Caco-2 (cell line): ENCODE data around the gene ODF4. TPM values are rescaled to one million over a fixed set of nuclear protein-coding genes. Genes with fewer than 3 reads are reported as not detected.
"Not testable (repeated sequence)": the region's sequence is repeated elsewhere in the genome, so short reads cannot be mapped to it uniquely, and the experiment has no call there.

Experiments used
- BruUV-seq: library from RNA; stranded (reverse); fragments of 400-500 nt; replicated peaks from 2 replicates; lab custom pipeline; 2021; lab: Mats Ljungman, UMichigan
- CTCF ChIA-PET: fragments of 300-600 bp; sonication (Branson Sonifier 250); formaldehyde crosslinking; loops from one replicate; lab custom pipeline; 2022; ENCODE audit warnings: antibody characterized with exemption; lab: Charles Lee
- POLR2A ChIA-PET: fragments of 300-600 bp; sonication (Branson Sonifier 250); formaldehyde crosslinking; loops from one replicate; lab custom pipeline; 2022; ENCODE audit warnings: antibody characterized with exemption; lab: Charles Lee
- DNase-seq, 2 experiments: peaks; one replicate each; pipeline versions ENCODE4 v3.0.0 to v3.0.0-alpha.2; 2020 to 2022
- H3K27me3 ChIP-seq: replicated peaks from 2 replicates; pipeline ENCODE4 v1.6.0; 2011; ENCODE audit warnings: low read length; ENCODE audit not compliant: control insufficient read depth, insufficient read depth
- H3K36me3 ChIP-seq: 2 replicates; pipeline ENCODE4 v1.5.1; 2011; ENCODE audit warnings: low read length; ENCODE audit not compliant: control insufficient read depth, insufficient read depth
- H3K4me1 ChIP-seq: fragments of 250-450 bp; sonication (Bioruptor Pico); 2 replicates; pipeline ENCODE4 v1.5.1; 2020; ENCODE audit warnings: mild to moderate bottlenecking
- H3K4me3 ChIP-seq: 2 replicates; pipeline ENCODE4 v1.5.1; 2011; ENCODE audit warnings: low read depth, mild to moderate bottlenecking, control low read depth, low read length
- H3K9me3 ChIP-seq: fragments of 250-450 bp; sonication (Bioruptor Pico); 2 replicates; pipeline ENCODE4 v1.5.1; 2020; ENCODE audit warnings: mild to moderate bottlenecking, moderate library complexity
- H3K27ac Mint-ChIP-seq: one replicate; pipeline ENCODE4 v1.8.0; 2022; ENCODE audit warnings: mixed read lengths; ENCODE audit not compliant: unreplicated experiment
- H3K27me3 Mint-ChIP-seq: one replicate; pipeline ENCODE4 v1.8.0; 2022; ENCODE audit warnings: mixed read lengths; ENCODE audit not compliant: insufficient read depth, unreplicated experiment
- H3K36me3 Mint-ChIP-seq: one replicate; pipeline ENCODE4 v1.8.0; 2022; ENCODE audit warnings: mild to moderate bottlenecking, mixed read lengths; ENCODE audit not compliant: insufficient read depth, unreplicated experiment
- H3K4me1 Mint-ChIP-seq: one replicate; pipeline ENCODE4 v1.8.0; 2022; ENCODE audit warnings: low read depth, mixed read lengths; ENCODE audit not compliant: unreplicated experiment
- H3K4me3 Mint-ChIP-seq: one replicate; pipeline ENCODE4 v1.8.0; 2022; ENCODE audit warnings: mild to moderate bottlenecking, moderate library complexity, mixed read lengths; ENCODE audit not compliant: unreplicated experiment
- H3K9me3 Mint-ChIP-seq: one replicate; pipeline ENCODE4 v1.8.0; 2022; ENCODE audit warnings: mixed read lengths; ENCODE audit not compliant: unreplicated experiment
- intact Hi-C: fragments of 100-400 bp; cut with micrococcal nuclease; formaldehyde crosslinking; loops from one replicate; pipeline ENCODE4 v1.10.0; 2022; ENCODE audit not compliant: unreplicated experiment
- total RNA-seq: library from RNA; stranded (reverse); gene quantifications from 2 replicates; pipeline ENCODE4 v1.2.3, GENCODE V29; 2022
- TF ChIP-seq, protein P1 (sequence below), 2 experiments: fragments of 200-600 bp in 1 of 2; IDR thresholded peaks; 1 replicate in 1 of 2; 2 replicates in 1 of 2; pipeline versions ENCODE4 v1.5.1 to v1.8.0; 2011 to 2022; ENCODE audit warnings: antibody characterized with exemption in 1 of 2, control low read depth in 1 of 2, inconsistent platforms in 1 of 2, low read depth in 1 of 2, low read length in 1 of 2, mild to moderate bottlenecking in 1 of 2, moderate library complexity in 1 of 2; ENCODE audit not compliant: insufficient read depth in 1 of 2, severe bottlenecking in 1 of 2, unreplicated experiment in 1 of 2

Gene ODF4
- total RNA-seq, 1 experiment from 2014 or later = not detected

GRCh38 chr17:8371786-8372185 lies 32.1 kb downstream of the ODF4 start:
- DNase-seq = no peak
- no peak overlapping the region for H3K27ac Mint-ChIP-seq
- ChIA-PET POLR2A (no interaction called here), CTCF (no interaction called here)
- Histone ChIP-seq H3K36me3 (no peaks in the 10 kb centered on the region), H3K27me3 (no peaks in the 10 kb centered on the region), H3K4me1 (no peaks in the 10 kb centered on the region), H3K9me3 (no peaks in the 10 kb centered on the region), H3K4me3 (no peak overlapping the region)
- no peaks in the 10 kb centered on the region for H3K4me1 Mint-ChIP-seq
- peaks cover 23% of the 10 kb centered on the region for H3K36me3 Mint-ChIP-seq
- H3K4me3 Mint-ChIP-seq = no peak overlapping the region
- no peaks in the 10 kb centered on the region for H3K9me3 Mint-ChIP-seq
- no peaks in the 10 kb centered on the region for H3K27me3 Mint-ChIP-seq
- intact Hi-C loops = no loop called here
- no TSS peak for BruUV-seq
- TF ChIP-seq, protein P1, sequence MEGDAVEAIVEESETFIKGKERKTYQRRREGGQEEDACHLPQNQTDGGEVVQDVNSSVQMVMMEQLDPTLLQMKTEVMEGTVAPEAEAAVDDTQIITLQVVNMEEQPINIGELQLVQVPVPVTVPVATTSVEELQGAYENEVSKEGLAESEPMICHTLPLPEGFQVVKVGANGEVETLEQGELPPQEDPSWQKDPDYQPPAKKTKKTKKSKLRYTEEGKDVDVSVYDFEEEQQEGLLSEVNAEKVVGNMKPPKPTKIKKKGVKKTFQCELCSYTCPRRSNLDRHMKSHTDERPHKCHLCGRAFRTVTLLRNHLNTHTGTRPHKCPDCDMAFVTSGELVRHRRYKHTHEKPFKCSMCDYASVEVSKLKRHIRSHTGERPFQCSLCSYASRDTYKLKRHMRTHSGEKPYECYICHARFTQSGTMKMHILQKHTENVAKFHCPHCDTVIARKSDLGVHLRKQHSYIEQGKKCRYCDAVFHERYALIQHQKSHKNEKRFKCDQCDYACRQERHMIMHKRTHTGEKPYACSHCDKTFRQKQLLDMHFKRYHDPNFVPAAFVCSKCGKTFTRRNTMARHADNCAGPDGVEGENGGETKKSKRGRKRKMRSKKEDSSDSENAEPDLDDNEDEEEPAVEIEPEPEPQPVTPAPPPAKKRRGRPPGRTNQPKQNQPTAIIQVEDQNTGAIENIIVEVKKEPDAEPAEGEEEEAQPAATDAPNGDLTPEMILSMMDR (IDR thresholded peaks at IDR 0.05; ENCODE audit: insufficient read depth in 1 of 2, low read depth in 1 of 2, low read length in 1 of 2, severe bottlenecking in 1 of 2, unreplicated experiment in 1 of 2) = no peak

- DNase-seq = no peak
- no TSS peak for BruUV-seq
- Mint-ChIP-seq H3K9me3 (no peaks in the 10 kb centered on the region), H3K4me3 (no peak overlapping the region), H3K27ac (no peak overlapping the region), H3K4me1 (no peaks in the 10 kb centered on the region), H3K27me3 (no peaks in the 10 kb centered on the region), H3K36me3 (peaks cover 27% of the 10 kb centered on the region)
- ChIA-PET POLR2A (no interaction called here), CTCF (no interaction called here)
- intact Hi-C loops = no loop called here
- TF ChIP-seq, protein P1 (IDR thresholded peaks at IDR 0.05; ENCODE audit: insufficient read depth in 1 of 2, low read depth in 1 of 2, low read length in 1 of 2, severe bottlenecking in 1 of 2, unreplicated experiment in 1 of 2) = no peak
- no peaks in the 10 kb centered on the region for H3K9me3 ChIP-seq
- no peaks in the 10 kb centered on the region for H3K27me3 ChIP-seq
- H3K4me3 ChIP-seq = no peak overlapping the region
- no peaks in the 10 kb centered on the region for H3K36me3 ChIP-seq
- no peaks in the 10 kb centered on the region for H3K4me1 ChIP-seq
These were observed 32.8 kb downstream of the ODF4 start for GRCh38 chr17:8372422-8372821.

- peaks cover 41% of the 10 kb centered on the region for H3K36me3 Mint-ChIP-seq
- H3K4me3 Mint-ChIP-seq, intact Hi-C loops, H3K4me1 ChIP-seq, H3K27me3 Mint-ChIP-seq, H3K9me3 ChIP-seq, DNase-seq, H3K27me3 ChIP-seq, BruUV-seq, POLR2A ChIA-PET, H3K36me3 ChIP-seq, H3K9me3 Mint-ChIP-seq, H3K4me1 Mint-ChIP-seq, CTCF ChIA-PET, H3K4me3 ChIP-seq, H3K27ac Mint-ChIP-seq: not testable (repeated sequence)
These were observed 34.2 kb downstream of the ODF4 start for GRCh38 chr17:8373856-8374255.
